ACC112 (cell line): ENCODE data around the gene SMIM33.
"Not testable (repeated sequence)": the region's sequence is repeated elsewhere in the genome, so short reads cannot be mapped to it uniquely, and the experiment has no call there.

ENCODE experiments used
- H2AFZ ChIP-seq: fragments of 200-600 bp; sonication (generic); one replicate; pipeline ENCODE4 v1.6.0; 2017; ENCODE audit warnings: antibody characterized with exemption, low read length; ENCODE audit not compliant: unreplicated experiment
- H3K27ac ChIP-seq: fragments of 200-600 bp; sonication (generic); 2 replicates; pipeline ENCODE4 v1.5.1; 2014; ENCODE audit warnings: low read depth, mild to moderate bottlenecking, antibody characterized with exemption, low read length, moderate library complexity
- H3K27me3 ChIP-seq: fragments of 200-600 bp; sonication (generic); 2 replicates; pipeline ENCODE4 v1.6.1; 2014; ENCODE audit warnings: mild to moderate bottlenecking, antibody characterized with exemption, low read length, moderate library complexity, mixed read lengths; ENCODE audit not compliant: insufficient read depth
- H3K36me3 ChIP-seq: fragments of 200-600 bp; sonication (generic); 2 replicates; pipeline ENCODE4 v1.6.1; 2016; ENCODE audit warnings: mild to moderate bottlenecking, antibody characterized with exemption, low read length, moderate library complexity, mixed read lengths; ENCODE audit not compliant: insufficient read depth
- H3K4me1 ChIP-seq: fragments of 200-600 bp; sonication (generic); one replicate; pipeline ENCODE4 v1.6.1; 2016; ENCODE audit warnings: low read length, mixed read lengths; ENCODE audit not compliant: insufficient read depth, unreplicated experiment, control insufficient read depth
- H3K4me3 ChIP-seq: fragments of 200-600 bp; sonication (generic); 2 replicates; pipeline ENCODE4 v1.5.1; 2014; ENCODE audit warnings: mild to moderate bottlenecking, low read depth, low read length
- H3K79me2 ChIP-seq: fragments of 200-600 bp; sonication (generic); one replicate; pipeline ENCODE4 v1.6.0; 2016; ENCODE audit warnings: low read length; ENCODE audit not compliant: control insufficient read depth, unreplicated experiment, insufficient read depth

SMIM33 gene

GRCh38 chr5:139512786-139513390 is 42.1 kb downstream of the SMIM33 start:
- H3K27ac ChIP-seq: no peak overlapping the region
- H3K4me3 ChIP-seq: no peak overlapping the region
- no peaks in the 10 kb centered on the region for H3K79me2 ChIP-seq
- no peaks in the 10 kb centered on the region for H3K27me3 ChIP-seq
- H3K4me1 ChIP-seq: peaks cover 3% of the 10 kb centered on the region
- no peaks in the 10 kb centered on the region for H3K36me3 ChIP-seq
- H2AFZ ChIP-seq: no peak overlapping the region

DNA sequence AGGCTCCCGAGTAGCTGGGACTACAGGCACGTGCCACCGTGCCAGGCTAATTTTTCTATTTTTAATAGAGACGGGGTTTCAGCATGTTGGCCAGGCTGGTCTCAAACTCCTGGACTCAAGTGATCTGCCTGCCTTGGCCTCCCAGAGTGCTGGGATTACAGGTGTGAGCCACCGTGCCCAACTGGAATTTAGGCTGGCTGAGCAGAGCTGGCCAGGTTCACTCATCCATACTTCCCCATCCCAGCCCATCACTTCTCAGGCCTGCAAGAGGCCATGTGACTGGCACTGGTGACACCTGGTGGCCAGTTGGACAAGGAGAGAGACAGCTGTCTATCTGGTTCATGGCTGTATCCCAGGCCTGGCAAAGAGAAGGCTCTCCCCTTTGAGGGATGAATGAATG is 42.6 kb downstream of the SMIM33 start:
- H3K4me1 ChIP-seq, H3K27ac ChIP-seq, H3K4me3 ChIP-seq, H3K36me3 ChIP-seq, H2AFZ ChIP-seq, H3K27me3 ChIP-seq, H3K79me2 ChIP-seq: not testable (repeated sequence)

GRCh38 chr5:139513852-139514485 is 43.2 kb downstream of the SMIM33 start:
- no peaks in the 10 kb centered on the region for H3K36me3 ChIP-seq
- no peaks in the 10 kb centered on the region for H3K79me2 ChIP-seq
- H3K27me3 ChIP-seq: no peaks in the 10 kb centered on the region
- no peak overlapping the region for H3K4me3 ChIP-seq
- no peak overlapping the region for H3K27ac ChIP-seq
- H2AFZ ChIP-seq: no peak overlapping the region
- peaks cover 3% of the 10 kb centered on the region for H3K4me1 ChIP-seq

GRCh38 chr5:139514486-139514856 is 43.7 kb downstream of the SMIM33 start:
- Histone ChIP-seq H3K79me2 (no peaks in the 10 kb centered on the region), H3K36me3 (no peaks in the 10 kb centered on the region), H3K4me1 (peaks cover 3% of the 10 kb centered on the region), H3K27ac (no peak overlapping the region), H3K4me3 (no peak overlapping the region), H2AFZ (no peak overlapping the region), H3K27me3 (no peaks in the 10 kb centered on the region)

GRCh38 chr5:139517683-139518564 is 47.1 kb downstream of the SMIM33 start:
- H2AFZ ChIP-seq: peak overlapping the region; percentile 96
- no peaks in the 10 kb centered on the region for H3K79me2 ChIP-seq
- H3K4me3 ChIP-seq: peak overlapping the region; percentile 75
- H3K36me3 ChIP-seq: no peaks in the 10 kb centered on the region
- no peak overlapping the region for H3K27ac ChIP-seq
- no peaks in the 10 kb centered on the region for H3K27me3 ChIP-seq
- H3K4me1 ChIP-seq: peaks cover 3% of the 10 kb centered on the region
